ENCODE data around the gene WDFY2. TPM values are rescaled to one million over a fixed set of nuclear protein-coding genes. Genes with fewer than 3 reads are reported as not detected.

Gene WDFY2
- total and polyA plus RNA-seq, 2 of the 8 experiments (the other 6 are each of a cell fraction or from before 2014, with no cell fraction given), result 13.9 to 29.0 TPM

DNA sequence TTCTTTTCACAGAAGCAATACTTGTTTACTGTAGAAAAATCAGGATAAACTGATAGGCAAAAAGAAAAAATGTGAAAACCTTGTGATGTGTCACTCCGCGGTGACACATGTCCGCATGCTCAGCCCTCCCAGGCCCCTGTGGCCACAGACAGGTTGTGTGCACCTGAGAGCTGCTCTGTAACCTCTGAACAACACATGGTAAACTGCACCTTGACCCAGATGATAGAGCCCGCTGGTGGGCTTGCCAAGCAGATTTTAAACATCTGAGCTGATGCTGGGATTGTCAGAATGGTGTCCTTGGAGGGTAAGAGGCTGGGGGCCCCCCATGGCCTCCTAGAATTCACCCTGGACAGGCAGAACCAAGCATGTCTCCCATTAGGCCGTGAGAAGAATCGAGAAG lies 185.9 kb downstream of the WDFY2 start:
- FAIRE-seq (no peak), DNase-seq (ENCODE audit: low read depth in 1 of 2, low spot score in 2 of 2) (no peak)
- Histone ChIP-seq H3K4me3 (ENCODE audit: extremely low read depth in 1 of 4, insufficient read depth in 2 of 4, low read depth in 3 of 4, low read length in 4 of 4) (no peak overlapping the region), H4K5ac (ENCODE audit: insufficient read length, low read depth, low read length) (no peak overlapping the region), H2AK5ac (ENCODE audit: low read depth, low read length) (no peak overlapping the region), H2BK15ac (ENCODE audit: low read length) (no peak overlapping the region), H3K18ac (ENCODE audit: extremely low read depth, low read length) (no peak overlapping the region), H3K79me2 (ENCODE audit: control insufficient read depth in 1 of 2, insufficient read depth in 2 of 2, low read length in 2 of 2) (no peaks in the 10 kb centered on the region), H3K36me3 (ENCODE audit: control insufficient read depth in 2 of 4, insufficient read depth in 4 of 4, low read length in 3 of 4) (no peaks in the 10 kb centered on the region), H3K23me2 (ENCODE audit: low read depth, low read length) (no peaks in the 10 kb centered on the region), H2BK20ac (ENCODE audit: low read length) (no peak overlapping the region), H2BK12ac (ENCODE audit: low read depth, low read length) (no peak overlapping the region), H2BK5ac (ENCODE audit: low read depth, low read length) (no peak overlapping the region), H2BK120ac (replicated peaks; ENCODE audit: low read depth, low read length) (no peak overlapping the region), H3K4ac (replicated peaks; ENCODE audit: insufficient read length, low read depth, low read length) (no peak overlapping the region), H4K91ac (replicated peaks; ENCODE audit: insufficient read length, low read length) (no peak overlapping the region), H3K4me1 (replicated peaks in 1 of 4; ENCODE audit: control insufficient read depth in 3 of 4, insufficient read depth in 4 of 4, low read length in 3 of 4) (peaks cover 7 to 12% (median 9%) of the 10 kb centered on the region in 4 experiments), H2AFZ (ENCODE audit: low read length) (no peak overlapping the region), H3K79me1 (ENCODE audit: low read depth, low read length) (no peaks in the 10 kb centered on the region), H3K27ac (ENCODE audit: low read depth, low read length) (no peak overlapping the region), H3K27me3 (replicated peaks in 1 of 4; ENCODE audit: control insufficient read depth in 3 of 4, extremely low read depth in 1 of 4, insufficient read depth in 3 of 4, low read length in 3 of 4) (no peaks in the 10 kb centered on the region), H3K9me3 (ENCODE audit: insufficient read depth in 2 of 2, low read depth in 1 of 2, low read length in 1 of 2) (no peaks in the 10 kb centered on the region), H3K4me2 (ENCODE audit: insufficient read depth in 1 of 2, low read depth in 2 of 2, low read length in 2 of 2) (no peak overlapping the region), H3K9ac (replicated peaks in 1 of 4; ENCODE audit: extremely low read depth in 1 of 4, low read depth in 3 of 4, low read length in 3 of 4) (no peak overlapping the region), H3K23ac (ENCODE audit: insufficient read length) (no peak overlapping the region), H4K8ac (ENCODE audit: extremely low read depth, insufficient read depth, low read length) (no peak overlapping the region), H3K14ac (ENCODE audit: insufficient read length) (no peak overlapping the region), H3K56ac (replicated peaks; ENCODE audit: insufficient read length, low read depth, low read length) (no peak overlapping the region), H4K20me1 (replicated peaks in 1 of 2; ENCODE audit: control insufficient read depth in 1 of 2, insufficient read depth in 2 of 2, low read length in 2 of 2) (peaks cover 0 to 3% of the 10 kb centered on the region in 2 experiments)
- 90% methylated on average over 6 of the region's 6 CpGs; no CpG with 5 or more reads in 1 of the 2 experiments for WGBS, 2 experiments (ENCODE audit: extremely low coverage in 1 of 2, insufficient coverage in 1 of 2, insufficient read length in 1 of 2, insufficient replicate concordance in 2 of 2, low coverage in 1 of 2, low lambda C conversion rate in 2 of 2, missing lambda C conversion rate in 1 of 2)
- POLR2A ChIA-PET (ENCODE audit: partially characterized antibody), result interaction anchor here (0.7 to 3.0 kb wide), 5 partner anchors 10 to 331 kb away, joined by 3 to 20 read pairs (median 3); partner anchors contain the start of gene INTS6
- CTCF ChIA-PET (ENCODE audit: partially characterized antibody), result interaction anchor here (0.6 to 4.3 kb wide), 6 partner anchors 12 to 330 kb away, joined by 3 to 38 read pairs (median 7); no protein-coding TSS in a partner anchor
- TF ChIP-seq SUZ12 (IDR thresholded peaks at IDR 0.05; ENCODE audit: low read length) (no peak), TBP (IDR thresholded peaks at IDR 0.05; ENCODE audit: low read depth, low read length) (no peak), JUND (IDR thresholded peaks at IDR 0.05; ENCODE audit: low read length) (no peak), SAP30 (IDR thresholded peaks at IDR 0.05; ENCODE audit: insufficient read depth, insufficient replicate concordance, low read length) (no peak), POLR2A (IDR thresholded peaks at IDR 0.05; ENCODE audit: control extremely low read depth in 1 of 2, low read depth in 2 of 2, low read length in 2 of 2) (no peak), HDAC2 (IDR thresholded peaks at IDR 0.05; ENCODE audit: borderline replicate concordance in 1 of 2, low read depth in 2 of 2, low read length in 2 of 2) (no peak), MAFK (IDR thresholded peaks at IDR 0.05; ENCODE audit: low read depth, low read length) (no peak), SIN3A (conservative IDR thresholded peaks at IDR 0.05 in 1 of 2, IDR thresholded peaks at IDR 0.05 in 1 of 2; ENCODE audit: low read depth in 1 of 2, low read length in 2 of 2) (no peak), CHD2 (IDR thresholded peaks at IDR 0.05; ENCODE audit: low read length) (no peak), CTBP2 (IDR thresholded peaks at IDR 0.05; ENCODE audit: borderline replicate concordance, insufficient read depth, insufficient read length, low read length) (no peak), RBBP5 (IDR thresholded peaks at IDR 0.05; ENCODE audit: borderline replicate concordance, low read depth, low read length) (no peak), SP4 (IDR thresholded peaks at IDR 0.05; ENCODE audit: low read length) (no peak), NANOG (IDR thresholded peaks at IDR 0.05; ENCODE audit: insufficient read depth, low read depth, low read length, poor library complexity, severe bottlenecking) (no peak), SP1 (IDR thresholded peaks at IDR 0.05; ENCODE audit: low read depth, low read length) (no peak), BACH1 (IDR thresholded peaks at IDR 0.05; ENCODE audit: low read length) (no peak)

All from H1 (cell line).